Lung (tissue), 12 donors: ENCODE results near the gene FAM184B. TPM values are rescaled to one million over a fixed set of nuclear protein-coding genes. Genes with fewer than 3 reads are reported as not detected.

ENCODE experiments used
- ATAC-seq: fragments of 200-7000 bp; cut with Tn5 transposase; one replicate; pipeline ENCODE4 v1.9.1; 2020; ENCODE audit warnings: moderate number of reproducible peaks; ENCODE audit not compliant: insufficient read depth, low FRiP score
- DNase-seq, 3 donors: peaks; one replicate each; pipeline ENCODE4 v3.0.0-alpha.2; 2013 to 2017
- H3K27ac ChIP-seq, 2 donors: one replicate each; pipeline ENCODE4 v1.5.1; 2013; ENCODE audit warnings: mild to moderate bottlenecking in 2 of 2, moderate library complexity in 2 of 2, control low read depth in 1 of 2, inconsistent platforms in 1 of 2, low read depth in 1 of 2, low read length in 1 of 2
- H3K27me3 ChIP-seq, 3 donors: one replicate each; pipeline ENCODE4 v1.5.1; 2013; ENCODE audit warnings: low read length in 2 of 3; ENCODE audit not compliant: control insufficient read depth in 3 of 3, insufficient read depth in 3 of 3
- H3K36me3 ChIP-seq, 4 donors: one replicate each; pipeline ENCODE4 v1.5.1; 2013; ENCODE audit warnings: low read length in 4 of 4, mild to moderate bottlenecking in 1 of 4, moderate library complexity in 1 of 4; ENCODE audit not compliant: control insufficient read depth in 4 of 4, insufficient read depth in 4 of 4
- H3K4me1 ChIP-seq, 5 donors: one replicate each; pipeline ENCODE4 v1.5.1; 2013; ENCODE audit warnings: low read length in 5 of 5, mild to moderate bottlenecking in 2 of 5, moderate library complexity in 1 of 5; ENCODE audit not compliant: control insufficient read depth in 5 of 5, insufficient read depth in 5 of 5
- H3K4me3 ChIP-seq: one replicate; pipeline ENCODE4 v1.5.1; 2013; ENCODE audit warnings: mild to moderate bottlenecking, control low read depth, moderate library complexity
- H3K9ac ChIP-seq, 2 donors: one replicate each; pipeline ENCODE4 v1.5.1; 2013; ENCODE audit warnings: low read length in 2 of 2, control low read depth in 1 of 2; ENCODE audit not compliant: insufficient read depth in 1 of 2
- H3K9me3 ChIP-seq, 4 donors: one replicate each; pipeline ENCODE4 v1.5.1; 2013; ENCODE audit warnings: low read length in 3 of 4, mild to moderate bottlenecking in 1 of 4, moderate library complexity in 1 of 4; ENCODE audit not compliant: control insufficient read depth in 4 of 4, insufficient read depth in 3 of 4
- WGBS, 2 donors: extraction: QIAGEN DNeasy Blood & Tissue Kit; methylation state at CpG; one replicate each; pipeline ENCODE4 v1.1.7; 2013; 5-methylcytosine and 5-hydroxymethylcytosine counted together
- polyA plus RNA-seq, 2 donors: library from polyadenylated mRNA; stranded (reverse); fragments of 200-250 nt; gene quantifications; one replicate each; pipeline ENCODE4 v1.2.1, GENCODE V29; 2013
- total RNA-seq, 2 donors: library from RNA; depleted of rRNA in 1 of 2; stranded (reverse); fragments of >200 nt in 1 of 2; gene quantifications; one replicate each; pipeline ENCODE4 v1.2.1, GENCODE V29; 2014 to 2021
- TF ChIP-seq, protein P1 (sequence below): IDR thresholded peaks from 2 replicates; pipeline ENCODE4 v1.5.1; 2012; ENCODE audit warnings: mild to moderate bottlenecking; ENCODE audit errors: control extremely low read depth, extremely low read depth
- donor health status: control.
- donor health status: control.
- donor health status: Bipolar disorder and iron deficiency.
- donor health status: healthy.
- donor health status: DM: yes; HTN: yes; CAD: no.

Gene FAM184B
- total and polyA plus RNA-seq, 4 donors, result 0.06 to 0.18 (median 0.09) TPM

DNA sequence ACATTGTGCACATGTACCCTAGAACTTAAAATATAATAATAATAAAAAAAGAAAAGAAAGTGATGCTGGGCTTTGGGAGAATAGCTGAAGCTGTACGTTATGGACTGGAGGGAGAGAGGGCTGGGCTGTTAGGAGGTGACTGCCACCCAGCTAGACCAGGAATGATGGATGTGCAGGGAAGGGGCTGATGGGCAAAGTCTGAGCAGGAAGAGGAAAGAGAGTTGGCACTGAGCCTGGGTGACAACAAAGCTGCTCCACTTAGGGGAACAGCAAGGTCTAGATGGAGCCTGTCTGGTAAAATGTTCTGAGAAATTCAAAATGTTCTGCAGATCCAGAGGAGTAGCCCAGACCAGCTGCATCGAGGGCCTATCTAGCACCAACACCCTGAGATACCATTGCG, 134.7 kb downstream of the FAM184B start:
- H3K27ac ChIP-seq, result no peak overlapping the region

DNA sequence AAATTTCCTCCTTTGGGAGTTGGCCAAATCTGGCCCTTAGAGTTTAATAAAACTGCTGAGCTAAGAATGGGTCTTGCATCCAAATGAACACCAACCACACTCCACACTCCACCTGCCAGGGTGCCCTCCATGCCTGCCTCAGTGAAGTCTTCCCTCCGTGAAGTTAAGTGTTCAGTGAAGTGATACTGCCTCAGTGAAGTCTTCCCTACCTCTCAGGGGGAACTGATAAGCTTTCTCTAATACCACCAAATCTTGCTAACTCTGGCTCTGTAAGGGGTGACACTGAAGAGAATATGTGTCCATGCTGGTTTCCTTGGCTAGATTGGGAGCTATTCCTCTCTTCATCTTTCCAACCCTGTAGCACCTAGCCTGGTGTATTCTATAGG, 139.0 kb downstream of the FAM184B start:
- H3K4me3 ChIP-seq, result no peak overlapping the region
- 93 to 100% methylated on average over 1 of the region's 1 CpG for WGBS, 2 donors

More for the DNA sequence above, 134.7 kb downstream of the FAM184B start:
- Histone ChIP-seq H3K36me3 (no peaks in the 10 kb centered on the region), H3K4me3 (no peak overlapping the region), H3K4me1 (no peaks in the 10 kb centered on the region), H3K9ac (no peak overlapping the region), H3K27me3 (no peaks in the 10 kb centered on the region), H3K9me3 (no peaks in the 10 kb centered on the region)
- TF ChIP-seq, protein P1, sequence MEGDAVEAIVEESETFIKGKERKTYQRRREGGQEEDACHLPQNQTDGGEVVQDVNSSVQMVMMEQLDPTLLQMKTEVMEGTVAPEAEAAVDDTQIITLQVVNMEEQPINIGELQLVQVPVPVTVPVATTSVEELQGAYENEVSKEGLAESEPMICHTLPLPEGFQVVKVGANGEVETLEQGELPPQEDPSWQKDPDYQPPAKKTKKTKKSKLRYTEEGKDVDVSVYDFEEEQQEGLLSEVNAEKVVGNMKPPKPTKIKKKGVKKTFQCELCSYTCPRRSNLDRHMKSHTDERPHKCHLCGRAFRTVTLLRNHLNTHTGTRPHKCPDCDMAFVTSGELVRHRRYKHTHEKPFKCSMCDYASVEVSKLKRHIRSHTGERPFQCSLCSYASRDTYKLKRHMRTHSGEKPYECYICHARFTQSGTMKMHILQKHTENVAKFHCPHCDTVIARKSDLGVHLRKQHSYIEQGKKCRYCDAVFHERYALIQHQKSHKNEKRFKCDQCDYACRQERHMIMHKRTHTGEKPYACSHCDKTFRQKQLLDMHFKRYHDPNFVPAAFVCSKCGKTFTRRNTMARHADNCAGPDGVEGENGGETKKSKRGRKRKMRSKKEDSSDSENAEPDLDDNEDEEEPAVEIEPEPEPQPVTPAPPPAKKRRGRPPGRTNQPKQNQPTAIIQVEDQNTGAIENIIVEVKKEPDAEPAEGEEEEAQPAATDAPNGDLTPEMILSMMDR, result no peak
- DNase-seq, result peak in 1 of 3 donors; percentile 25
- 56 to 66% methylated on average over 3 of the region's 3 CpGs for WGBS, 2 donors
- no peak for ATAC-seq

DNA sequence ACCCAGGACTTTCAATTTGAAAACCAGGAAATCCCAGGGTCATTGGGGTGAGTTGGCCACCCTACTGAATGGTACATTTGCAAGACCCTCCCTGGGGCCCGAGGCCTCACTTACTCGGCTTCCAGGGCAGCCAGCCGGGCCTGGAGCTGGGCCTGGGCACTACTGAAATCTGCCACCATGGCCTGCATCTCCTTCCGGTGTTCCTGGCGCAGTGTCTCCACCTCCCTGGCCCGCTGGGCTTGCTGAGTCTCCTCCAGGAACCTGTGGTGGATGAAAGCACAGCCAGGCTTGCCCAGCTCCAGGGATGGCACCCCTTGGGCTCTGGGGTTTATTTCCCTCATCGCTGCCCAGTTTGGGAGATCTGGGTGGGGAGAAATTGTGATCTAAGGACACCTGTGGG, 142.3 kb downstream of the FAM184B start:
- 87 to 95% methylated on average over 7 of the region's 7 CpGs for WGBS, 2 donors
- no peak for DNase-seq
- TF ChIP-seq, protein P1, result no peak
- H3K27ac ChIP-seq, result no peak overlapping the region
- no peak overlapping the region for H3K9ac ChIP-seq
- no peak for ATAC-seq
- no peaks in the 10 kb centered on the region for H3K9me3 ChIP-seq
- H3K36me3 ChIP-seq, result peaks cover 3 to 17% (median 4%) of the 10 kb centered on the region in 4 donors
- no peak overlapping the region for H3K4me3 ChIP-seq
- H3K27me3 ChIP-seq, result no peaks in the 10 kb centered on the region
- H3K4me1 ChIP-seq, result no peaks in the 10 kb centered on the region

More for the DNA sequence above, 139.0 kb downstream of the FAM184B start:
- Histone ChIP-seq H3K9ac (no peak overlapping the region), H3K4me1 (no peaks in the 10 kb centered on the region), H3K27ac (no peak overlapping the region), H3K9me3 (no peaks in the 10 kb centered on the region), H3K27me3 (no peaks in the 10 kb centered on the region), H3K36me3 (peaks cover 0 to 8% (median 0%) of the 10 kb centered on the region in 4 donors)
- DNase-seq (no peak), ATAC-seq (no peak)
- TF ChIP-seq, protein P1, result no peak
